C4-2B (cell line): ENCODE results near the gene UAP1L1.
"Not testable (repeated sequence)": the region's sequence is repeated elsewhere in the genome, so short reads cannot be mapped to it uniquely, and the experiment has no call there.

Experiments
- H3K27ac ChIP-seq: fragments of 450-650 bp; 2 replicates; pipeline ENCODE4 v1.5.1; 2017
- ZFX ChIP-seq: fragments of 450-650 bp; IDR thresholded peaks from 2 replicates; pipeline ENCODE4 v1.6.1; 2017
- TF ChIP-seq, protein P1 (sequence below): fragments of 450-650 bp; conservative IDR thresholded peaks from 2 replicates; pipeline ENCODE4 v1.5.1; 2017; ENCODE audit warnings: mild to moderate bottlenecking

The UAP1L1 gene

DNA sequence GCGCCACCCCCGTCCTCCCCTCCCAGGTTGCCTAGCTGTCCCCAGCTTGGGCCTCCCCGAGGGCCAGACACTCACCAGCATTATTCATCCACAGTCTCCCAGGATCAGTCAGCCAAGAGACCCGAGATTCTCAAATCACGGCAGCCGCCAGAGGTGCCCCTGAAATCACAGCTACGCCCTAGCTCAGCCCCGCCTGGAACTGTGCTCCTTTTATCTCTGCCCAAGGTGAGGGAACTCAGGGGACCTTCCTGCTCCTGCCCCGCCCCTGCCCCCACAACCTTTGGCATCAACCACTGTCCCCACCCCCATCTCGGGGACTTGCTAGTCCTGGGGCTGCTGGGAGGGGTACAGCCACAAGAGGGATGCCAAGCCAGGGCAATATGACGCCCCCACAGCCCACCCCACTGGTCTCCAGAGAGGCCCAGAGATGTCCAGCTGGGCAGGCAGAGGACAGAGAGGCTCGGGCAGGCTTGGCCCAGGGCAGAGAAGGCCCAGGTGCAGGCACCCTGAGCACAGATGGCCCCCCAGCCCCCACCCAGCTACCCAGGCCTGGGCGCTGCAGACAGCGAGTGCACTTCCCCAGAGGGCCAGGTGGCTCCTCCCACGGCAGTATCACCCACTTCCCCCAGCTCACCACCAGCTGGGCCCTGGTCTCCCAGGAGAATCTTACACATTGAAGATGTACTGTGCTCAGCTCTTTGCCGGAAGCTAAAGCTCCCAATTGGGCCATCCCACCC, 45.2 kb upstream of the UAP1L1 start, which contains the start of gene FUT7:
Gene FUT7, minus strand, starts transcription at position 185 of the 737 bp plus-strand sequence. Its CDS starts 97 bp downstream, at position 88.
- TF ChIP-seq ZFX: no peak
- TF ChIP-seq, protein P1, sequence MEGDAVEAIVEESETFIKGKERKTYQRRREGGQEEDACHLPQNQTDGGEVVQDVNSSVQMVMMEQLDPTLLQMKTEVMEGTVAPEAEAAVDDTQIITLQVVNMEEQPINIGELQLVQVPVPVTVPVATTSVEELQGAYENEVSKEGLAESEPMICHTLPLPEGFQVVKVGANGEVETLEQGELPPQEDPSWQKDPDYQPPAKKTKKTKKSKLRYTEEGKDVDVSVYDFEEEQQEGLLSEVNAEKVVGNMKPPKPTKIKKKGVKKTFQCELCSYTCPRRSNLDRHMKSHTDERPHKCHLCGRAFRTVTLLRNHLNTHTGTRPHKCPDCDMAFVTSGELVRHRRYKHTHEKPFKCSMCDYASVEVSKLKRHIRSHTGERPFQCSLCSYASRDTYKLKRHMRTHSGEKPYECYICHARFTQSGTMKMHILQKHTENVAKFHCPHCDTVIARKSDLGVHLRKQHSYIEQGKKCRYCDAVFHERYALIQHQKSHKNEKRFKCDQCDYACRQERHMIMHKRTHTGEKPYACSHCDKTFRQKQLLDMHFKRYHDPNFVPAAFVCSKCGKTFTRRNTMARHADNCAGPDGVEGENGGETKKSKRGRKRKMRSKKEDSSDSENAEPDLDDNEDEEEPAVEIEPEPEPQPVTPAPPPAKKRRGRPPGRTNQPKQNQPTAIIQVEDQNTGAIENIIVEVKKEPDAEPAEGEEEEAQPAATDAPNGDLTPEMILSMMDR: no peak
- H3K27ac ChIP-seq: no peak within 1 kb of the TSS

DNA sequence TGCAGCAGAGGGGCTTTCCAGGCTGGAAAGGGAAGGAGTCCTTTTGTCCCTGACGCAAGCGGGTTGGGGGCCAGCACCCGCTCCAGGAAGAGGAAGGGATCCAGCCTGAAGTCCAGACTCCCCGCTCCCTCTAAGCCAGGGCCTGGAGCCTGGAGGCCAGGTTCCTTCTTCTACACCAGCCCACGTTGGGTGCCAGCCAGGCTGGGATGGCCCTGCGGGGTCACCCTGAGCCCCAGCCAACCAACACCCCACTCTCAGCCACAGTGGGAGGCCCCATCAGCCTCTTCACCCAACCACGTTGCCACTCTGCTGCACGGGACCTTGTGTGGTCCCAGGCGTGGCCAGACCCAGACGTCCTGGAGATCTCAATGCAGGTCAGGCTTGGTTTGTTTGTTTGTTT, 44.5 kb upstream of the UAP1L1 start:
- TF ChIP-seq ZFX: no peak
- TF ChIP-seq, protein P1: no peak
- no peak overlapping the region for H3K27ac ChIP-seq

DNA sequence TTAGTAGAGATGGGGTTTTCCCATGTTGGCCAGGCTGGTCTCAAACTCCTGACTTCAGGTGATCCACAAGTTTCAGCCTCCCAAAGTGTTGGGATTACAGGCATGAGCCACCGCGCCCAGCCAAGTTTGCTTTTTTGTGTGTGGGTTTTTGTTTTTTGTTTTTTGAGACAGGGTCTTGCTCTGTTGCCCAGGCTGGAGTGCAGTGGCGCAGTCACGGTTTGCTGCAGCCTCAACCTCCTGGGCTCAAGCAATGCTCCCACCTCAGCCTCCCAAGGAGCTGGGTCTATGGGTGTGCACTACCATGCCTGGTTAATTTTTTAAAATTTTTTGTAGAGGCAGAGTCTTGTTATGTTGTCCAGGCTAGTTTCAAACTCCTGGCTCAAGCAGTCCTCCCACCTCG, 43.8 kb upstream of the UAP1L1 start:
- H3K27ac ChIP-seq: not testable (repeated sequence)

DNA sequence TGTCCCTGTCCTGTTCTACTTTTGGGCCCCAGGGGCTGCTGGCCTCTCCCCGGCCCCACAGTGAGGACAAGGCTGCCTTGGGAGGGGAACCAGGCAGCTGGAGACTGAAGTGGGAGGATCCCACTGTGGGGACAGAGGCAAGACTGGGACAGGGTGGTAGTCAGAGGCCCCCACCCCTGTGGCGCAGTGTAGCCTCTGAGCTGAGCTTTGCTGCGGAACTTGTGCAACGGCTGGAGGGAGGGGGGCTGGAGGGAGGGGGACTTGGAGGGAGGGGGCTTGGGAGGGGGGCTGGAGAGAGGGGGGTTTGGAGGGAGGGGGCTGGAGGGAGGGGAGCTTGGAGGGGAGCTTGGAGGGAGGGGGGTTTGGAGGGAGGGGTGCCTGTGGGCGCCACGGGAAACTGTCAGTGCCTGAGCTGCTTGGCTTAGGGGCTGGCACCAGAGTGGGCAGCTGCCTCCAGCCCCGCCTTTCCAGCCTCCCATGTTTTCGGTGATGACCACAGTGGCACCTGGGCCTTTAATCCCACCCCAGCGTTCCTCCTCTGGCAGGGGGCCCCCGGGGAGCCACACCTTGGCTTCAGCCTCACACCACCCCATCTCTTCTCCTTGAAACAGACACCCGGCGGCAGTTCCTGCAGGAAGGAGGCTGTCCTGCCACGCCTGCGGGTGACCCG, 43.1 kb upstream of the UAP1L1 start:
- peak overlapping the region; percentile 58 for H3K27ac ChIP-seq
- TF ChIP-seq, protein P1: no peak
- TF ChIP-seq ZFX: no peak

DNA sequence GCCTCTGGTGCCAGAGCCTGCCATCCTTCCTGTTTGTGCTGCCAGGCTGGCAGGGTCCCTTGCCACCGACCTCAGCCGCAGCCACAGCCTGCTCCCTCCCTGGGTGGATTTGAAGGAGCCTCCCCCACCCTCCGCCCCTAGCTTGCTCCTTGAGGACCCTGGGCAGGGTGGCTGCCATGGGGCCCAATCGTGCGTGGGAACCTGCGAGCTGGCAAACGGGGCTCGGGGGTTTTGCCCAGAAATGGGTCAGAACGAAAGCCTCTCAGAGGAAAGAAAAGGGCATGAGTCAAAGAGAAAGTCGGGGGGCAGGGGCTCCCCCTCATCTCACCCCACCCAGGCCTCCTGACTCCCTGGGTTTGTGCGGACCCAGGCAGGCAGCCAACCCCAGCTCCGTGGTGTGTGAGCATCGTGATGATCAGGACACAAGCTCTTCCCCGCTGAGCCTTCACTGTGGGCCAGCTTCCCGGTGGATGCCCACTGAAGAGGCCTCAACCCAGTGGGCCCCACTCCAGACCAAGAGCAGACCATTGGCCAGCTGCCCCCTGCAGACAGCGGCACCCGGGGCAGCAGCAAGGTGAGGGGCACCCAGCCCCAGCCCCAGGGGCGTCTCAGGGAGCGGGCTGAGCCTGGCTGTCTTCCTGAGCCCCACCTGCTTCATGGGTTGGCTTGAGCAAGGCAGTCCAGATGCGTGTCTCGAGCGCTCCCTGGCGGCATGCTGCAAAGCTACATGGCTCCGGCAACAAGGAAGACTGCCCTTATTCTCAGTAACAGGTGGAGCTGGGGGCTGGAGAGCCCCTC, 42.4 kb upstream of the UAP1L1 start:
- TF ChIP-seq ZFX: no peak
- TF ChIP-seq, protein P1: peak; percentile 96
- peak overlapping the region; percentile 58 for H3K27ac ChIP-seq

DNA sequence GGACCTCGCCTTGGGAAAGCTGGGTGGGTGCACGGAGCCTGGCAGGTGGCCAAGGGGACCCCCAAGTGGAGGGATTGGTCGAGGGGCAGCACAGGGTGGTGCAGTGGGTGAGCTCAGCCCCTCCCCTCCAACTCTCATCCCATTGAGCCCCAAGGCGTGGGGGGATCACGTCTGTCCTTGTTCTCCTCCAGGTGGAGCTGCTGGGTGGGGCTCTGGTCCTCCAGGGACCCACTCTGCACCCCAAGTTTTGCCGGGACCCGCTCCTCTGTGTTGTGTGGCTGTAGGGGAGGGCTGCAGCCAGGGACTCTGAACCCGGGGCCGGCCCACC, 41.8 kb upstream of the UAP1L1 start:
- TF ChIP-seq ZFX: no peak
- TF ChIP-seq, protein P1: peak; percentile 82
- H3K27ac ChIP-seq: peak overlapping the region; percentile 58

DNA sequence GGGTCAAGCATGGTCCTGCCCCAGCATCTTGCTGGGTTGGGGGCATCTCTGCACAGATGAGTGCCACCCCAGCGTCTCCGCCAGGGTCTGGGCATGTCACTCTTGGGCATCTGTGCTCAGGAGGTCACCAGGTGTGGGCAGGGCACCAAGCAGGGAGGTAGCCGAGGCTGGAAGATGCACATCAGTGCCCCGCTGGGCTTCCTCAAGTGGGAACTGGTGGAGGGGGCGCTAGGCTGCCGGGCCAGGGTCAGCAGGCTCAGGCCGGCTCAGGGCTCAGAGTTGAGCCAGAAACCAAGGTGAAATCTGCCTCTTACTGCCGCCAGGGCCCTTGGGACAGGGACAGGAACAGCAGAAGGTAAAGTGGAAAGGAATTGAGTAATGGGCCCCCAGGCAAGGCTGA, 41.4 kb upstream of the UAP1L1 start:
- no peak overlapping the region; the same call in 1 of the 2 replicates for H3K27ac ChIP-seq
- TF ChIP-seq ZFX: no peak
- TF ChIP-seq, protein P1: no peak
